ENCODE measurements around the gene NUDT14. TPM values are rescaled to one million over a fixed set of nuclear protein-coding genes. Genes with fewer than 3 reads are reported as not detected.
A peak's percentile ranks its signal among the peaks of the same experiment; 100 is the strongest.

NUDT14 gene
- polyA plus RNA-seq, 1 donor: 17.6 TPM

DNA sequence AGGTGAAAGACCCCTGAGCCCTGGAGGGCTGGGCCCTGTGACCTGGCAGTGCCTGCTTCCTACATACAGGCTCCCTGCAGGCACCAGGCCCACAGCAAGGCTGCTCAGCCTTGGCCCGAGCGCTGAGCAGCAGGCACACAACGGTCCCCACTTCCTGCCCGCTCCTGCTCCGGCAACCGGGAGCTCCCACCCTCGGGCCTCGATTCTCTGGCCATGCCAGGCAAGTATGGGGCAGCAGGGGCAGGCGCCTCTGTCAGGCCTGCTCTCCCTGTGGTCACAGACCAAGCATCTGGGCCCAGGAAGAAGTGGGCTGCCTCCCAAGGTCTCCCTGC is 30.6 kb upstream of the NUDT14 start:
- no peak for DNase-seq

DNA sequence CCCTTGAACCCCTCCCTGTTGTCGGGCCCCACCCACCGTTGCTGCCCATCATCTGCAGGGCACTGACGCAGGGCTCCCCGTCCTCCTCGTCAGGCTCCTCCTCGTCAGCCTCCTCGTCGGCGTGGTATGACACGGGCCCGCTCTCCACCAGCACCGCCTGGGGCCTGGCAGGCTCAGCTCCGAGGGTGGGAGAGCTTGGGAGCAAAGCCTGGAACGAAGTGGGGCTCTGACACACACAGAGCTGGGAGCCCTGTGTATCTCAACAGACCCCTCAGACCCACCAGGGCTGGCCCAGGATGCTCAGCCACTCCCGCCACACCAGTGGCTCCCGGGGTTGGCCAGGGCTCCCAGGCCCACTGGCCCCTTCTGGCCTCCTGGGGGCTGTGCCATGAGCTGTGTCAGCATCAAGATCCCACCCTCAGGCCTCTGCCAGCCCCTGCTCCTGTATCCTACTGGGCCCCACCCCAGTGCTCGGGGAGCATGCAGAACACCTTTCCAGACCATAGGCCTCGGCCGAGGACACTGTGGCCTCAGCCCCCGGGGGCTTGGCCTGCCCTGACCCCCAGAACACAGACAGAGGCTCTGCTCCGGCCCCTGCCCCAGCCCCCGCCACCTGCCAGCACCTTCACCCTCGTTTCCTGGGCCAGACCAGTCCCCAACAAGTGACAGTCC is 30.1 kb upstream of the NUDT14 start:
- no peak for DNase-seq

DNA sequence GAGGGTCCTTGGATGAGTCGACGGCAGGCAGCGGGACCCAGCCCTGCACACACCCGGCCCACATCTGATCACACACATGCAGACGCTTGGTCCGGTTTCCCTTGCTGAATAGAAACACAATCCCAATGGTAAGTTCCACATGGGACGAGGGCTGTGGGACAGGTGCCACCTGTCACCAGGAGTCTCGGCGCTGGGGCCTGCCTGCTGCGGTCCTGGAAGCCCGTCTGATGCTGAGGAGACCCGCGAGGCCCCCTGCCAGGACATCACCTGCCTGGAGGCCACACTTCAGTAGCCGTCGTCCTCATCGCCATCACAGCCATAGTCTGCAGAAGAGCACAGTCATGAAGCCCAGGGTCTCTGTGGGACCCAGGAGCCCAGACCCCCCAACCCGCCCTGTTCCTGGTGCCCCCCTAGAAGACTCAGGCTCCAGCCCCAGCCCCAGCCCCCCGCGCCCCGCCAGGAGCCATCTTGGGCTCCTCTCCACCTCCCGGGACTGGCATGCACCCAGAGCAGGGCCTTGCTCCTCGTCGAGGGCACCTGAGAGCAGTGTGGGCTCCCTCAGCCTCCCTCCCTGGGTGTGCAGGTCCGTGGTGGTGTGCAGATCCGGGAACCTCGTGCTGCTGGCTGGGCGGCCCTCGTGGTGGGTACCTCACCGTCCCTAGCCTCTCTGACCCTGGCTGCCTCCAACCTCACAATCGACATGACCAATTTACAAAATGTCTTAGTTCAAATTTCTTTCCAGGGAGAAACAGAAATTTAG is 29.3 kb upstream of the NUDT14 start:
- DNase-seq: no peak

DNA sequence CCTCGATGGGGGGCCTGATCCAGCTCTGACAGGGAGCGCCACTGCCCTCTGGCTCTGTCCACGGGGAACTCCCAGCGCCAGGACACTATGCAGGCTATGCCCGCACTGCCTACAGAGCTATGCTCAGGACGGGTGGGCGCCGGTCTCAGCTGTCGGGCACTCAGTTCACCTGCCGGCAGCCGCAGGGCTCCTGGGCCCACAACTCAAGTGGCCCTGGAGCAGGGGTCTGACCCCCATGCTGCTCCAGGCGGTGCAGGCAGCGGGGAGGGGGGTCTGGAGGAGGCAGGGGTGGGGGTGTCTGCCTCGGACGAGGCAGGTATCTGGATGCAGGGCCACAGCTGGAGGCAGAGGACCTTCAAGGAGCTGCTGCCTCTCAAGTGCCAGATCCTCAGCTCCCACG is 28.5 kb upstream of the NUDT14 start:
- DNase-seq: no peak

DNA sequence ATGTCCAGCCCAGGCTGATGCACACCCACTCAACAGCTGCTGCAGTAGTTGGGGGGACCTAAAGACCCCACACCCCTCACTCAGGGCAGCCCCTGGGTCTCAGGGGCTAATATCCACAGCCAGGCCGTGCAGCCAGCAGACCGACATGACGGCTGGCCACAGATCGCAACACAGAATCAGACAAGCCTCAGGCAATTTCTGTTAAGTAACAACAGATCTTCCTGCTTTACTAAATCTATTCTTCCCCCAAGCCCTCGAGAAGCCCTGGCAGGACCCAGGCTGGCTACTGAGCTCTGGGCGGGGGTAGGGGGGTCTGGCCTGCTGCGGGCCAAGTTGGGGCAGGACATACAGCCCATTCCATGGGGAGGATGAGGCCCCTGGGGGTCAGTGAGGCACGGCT is 28.0 kb upstream of the NUDT14 start:
- DNase-seq: no peak

DNA sequence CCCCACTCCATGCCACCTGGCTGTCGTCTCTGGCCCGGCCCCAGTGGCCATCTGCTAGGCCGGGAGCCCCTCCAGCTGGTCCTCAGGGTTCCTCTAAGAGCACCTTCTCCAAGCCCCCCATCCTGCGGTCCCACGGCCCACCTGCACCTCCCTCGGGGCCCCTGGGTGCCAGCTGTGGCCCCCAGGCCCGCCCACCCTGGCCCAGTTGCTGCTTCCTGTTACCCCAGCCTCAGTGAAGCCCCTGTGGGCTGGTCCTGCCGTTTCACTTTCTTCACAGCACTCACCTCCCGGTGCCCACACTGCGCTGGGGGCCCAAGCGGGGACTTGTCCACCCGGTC is 27.6 kb upstream of the NUDT14 start:
- DNase-seq: no peak

DNA sequence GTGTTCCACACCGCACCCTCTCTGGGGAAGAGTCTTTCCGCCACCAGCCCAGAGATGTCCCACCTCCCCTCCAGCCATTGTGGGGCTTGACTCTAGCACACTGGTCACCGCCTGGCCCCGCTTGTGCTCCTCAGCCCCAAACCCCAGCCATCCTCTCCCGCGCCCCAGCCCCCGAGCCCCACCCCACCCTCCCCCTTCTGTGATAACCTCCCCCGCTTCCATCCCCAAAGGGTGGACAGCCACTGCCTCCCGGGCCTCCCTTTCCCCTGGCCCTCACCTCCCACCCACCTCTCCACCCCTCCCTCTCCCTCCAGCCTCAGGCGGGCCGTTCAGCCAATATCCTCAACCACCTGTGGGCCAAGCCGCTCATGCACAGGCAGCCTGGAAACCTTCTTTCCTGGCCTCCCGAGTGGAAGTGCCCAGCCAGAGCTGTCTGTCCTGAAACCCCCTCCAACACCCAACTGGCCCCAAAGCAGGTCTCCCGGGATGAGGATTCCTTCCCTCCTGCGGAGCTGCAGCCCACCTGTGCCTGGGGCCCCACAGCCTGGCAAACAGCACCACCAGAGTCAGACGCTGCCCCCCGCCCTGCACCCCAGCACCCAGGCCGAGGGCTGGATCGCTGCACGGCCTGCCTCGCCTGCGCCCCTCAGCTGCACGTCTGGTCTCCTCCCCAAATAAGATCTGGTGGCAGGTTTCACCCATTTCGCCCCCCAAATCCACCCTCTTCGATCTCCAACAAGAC is 27.1 kb upstream of the NUDT14 start:
- no peak for DNase-seq

DNA sequence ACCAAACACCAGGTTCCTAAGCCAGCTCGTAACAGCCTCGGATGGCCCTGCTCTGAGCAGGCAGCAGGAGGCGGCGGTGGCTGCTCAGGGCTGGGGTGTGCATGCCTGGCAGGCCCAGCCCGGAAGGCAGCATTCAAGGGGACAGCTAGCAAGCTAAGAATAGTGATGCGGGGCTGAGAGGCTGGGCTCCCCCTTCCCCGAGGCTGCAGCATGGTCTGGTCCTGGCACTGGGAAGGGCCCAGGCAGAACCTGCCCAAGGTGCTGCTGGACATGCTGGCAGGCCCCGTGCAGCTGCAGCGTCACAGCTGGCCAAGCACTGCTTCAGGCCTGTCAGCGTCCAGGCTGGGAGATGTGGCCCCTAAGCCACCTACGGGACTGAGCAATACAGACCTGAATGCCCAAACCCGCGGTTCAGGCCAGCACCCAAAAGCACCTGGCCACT is 26.4 kb upstream of the NUDT14 start:
- DNase-seq: no peak

DNA sequence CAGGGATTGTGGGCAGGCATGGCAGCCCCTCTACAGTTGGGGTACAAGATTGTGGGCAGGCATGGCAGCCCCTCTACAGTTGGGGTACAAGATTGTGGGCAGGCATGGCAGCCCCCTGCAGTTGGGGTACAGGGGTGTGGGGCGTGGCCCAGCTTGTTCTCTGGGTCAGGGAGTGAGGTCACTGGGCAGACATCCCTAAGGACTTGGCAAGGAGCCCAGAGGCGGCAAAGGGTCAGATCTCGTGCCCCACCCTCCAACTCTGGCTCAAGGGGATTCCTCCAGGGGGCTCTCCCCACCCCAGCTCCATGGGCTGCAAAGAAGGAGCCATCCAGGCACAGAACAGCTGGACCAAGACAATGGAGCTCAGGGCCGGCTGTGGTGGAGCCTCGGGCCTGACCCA is 25.8 kb upstream of the NUDT14 start:
- DNase-seq: no peak

DNA sequence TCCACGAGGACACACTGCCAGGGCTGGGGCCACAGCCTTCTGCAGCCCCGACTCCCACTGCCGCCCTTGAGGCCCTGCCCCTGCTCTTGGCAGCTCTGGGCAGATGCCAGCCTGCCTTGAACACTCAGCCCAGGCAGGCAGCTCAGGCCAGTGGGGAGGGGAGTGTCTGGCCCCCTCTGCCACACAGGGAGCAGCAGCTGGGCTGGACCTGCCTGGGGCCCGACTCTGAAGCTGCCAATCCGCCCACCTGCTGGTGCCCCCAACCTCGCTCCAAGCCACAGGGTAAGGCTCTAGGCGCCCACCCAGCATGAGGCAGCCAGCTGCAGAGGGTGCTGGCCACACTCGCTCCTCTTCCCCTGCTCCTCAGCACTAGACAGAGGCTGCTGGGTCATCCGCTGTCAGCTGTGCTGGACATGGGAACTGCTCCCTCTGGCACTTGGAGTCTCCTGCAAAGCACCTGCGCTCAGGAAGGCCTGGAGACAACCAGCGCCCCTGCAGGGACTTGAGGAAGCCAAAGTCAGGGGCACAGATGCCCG is 24.6 kb upstream of the NUDT14 start:
- no peak for DNase-seq

DNA sequence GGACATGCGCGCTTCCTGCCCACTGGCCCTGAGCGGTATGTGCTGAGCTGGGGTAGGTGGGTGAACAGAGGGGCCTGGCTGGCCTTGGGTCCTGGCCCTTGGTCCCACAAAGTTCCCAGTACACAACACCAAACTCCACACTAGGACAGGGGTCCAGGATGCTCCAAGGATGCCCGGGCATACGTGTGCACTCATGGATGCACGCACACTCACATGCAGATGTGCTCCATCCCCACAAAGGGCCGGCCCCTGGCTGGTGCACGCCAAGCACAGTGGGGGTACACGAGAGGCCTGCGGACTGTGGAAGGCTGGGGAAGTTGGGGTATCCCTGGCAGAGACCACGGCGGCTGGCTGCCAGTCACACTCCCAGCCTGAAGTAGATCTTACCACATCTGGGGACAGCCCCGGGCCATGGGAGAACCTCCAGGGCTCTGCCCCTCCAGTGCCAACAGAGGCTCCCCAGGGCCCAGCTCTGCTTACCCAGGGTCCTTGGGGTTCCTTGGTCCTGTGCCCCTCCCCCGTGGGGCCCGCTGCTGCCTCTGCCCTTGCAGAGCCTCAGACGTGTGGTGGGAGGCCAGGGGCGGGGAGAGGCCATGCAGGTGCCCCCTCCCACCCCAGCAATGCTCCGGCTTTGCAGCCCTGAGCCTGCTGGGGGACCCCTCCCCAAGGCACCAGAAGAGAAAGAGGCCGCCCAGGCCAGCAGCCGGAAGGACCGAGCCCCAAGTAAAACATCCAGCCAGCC is 24.0 kb upstream of the NUDT14 start:
- DNase-seq: no peak

DNA sequence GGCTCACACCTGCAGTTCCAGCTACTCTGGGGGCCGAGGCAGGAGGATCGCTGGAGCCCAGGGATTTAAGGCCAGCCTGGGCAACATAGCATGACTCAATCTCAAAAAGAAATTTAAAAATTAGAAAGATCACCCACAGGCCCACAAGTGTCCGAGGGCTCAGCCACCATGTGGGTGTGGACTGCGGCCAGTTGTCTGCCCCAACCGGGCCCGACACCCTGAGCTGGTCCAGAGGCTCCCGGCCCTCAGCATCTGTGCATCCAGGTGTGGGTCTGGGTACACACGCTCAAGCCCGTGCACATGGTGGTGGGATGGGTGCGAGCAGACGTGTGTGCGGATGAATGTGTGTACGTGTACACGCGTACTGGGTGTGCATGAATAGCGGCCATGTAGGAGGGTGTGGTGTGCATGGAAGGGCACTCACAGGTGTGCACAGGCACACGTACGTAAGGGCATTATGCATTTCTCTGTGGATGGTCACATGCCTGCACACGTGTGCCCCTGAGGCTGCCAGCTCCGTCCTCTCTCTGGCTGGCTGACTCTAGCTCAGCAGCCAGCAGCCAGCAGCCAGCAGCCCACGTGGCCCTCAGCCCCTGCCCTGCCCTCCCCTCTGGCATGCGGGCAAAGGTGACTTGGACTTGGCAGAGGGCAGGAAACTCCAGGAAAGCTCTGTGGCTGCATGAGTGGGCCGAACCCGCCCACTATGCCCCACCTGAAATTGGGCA is 23.3 kb upstream of the NUDT14 start:
- DNase-seq: no peak

DNA sequence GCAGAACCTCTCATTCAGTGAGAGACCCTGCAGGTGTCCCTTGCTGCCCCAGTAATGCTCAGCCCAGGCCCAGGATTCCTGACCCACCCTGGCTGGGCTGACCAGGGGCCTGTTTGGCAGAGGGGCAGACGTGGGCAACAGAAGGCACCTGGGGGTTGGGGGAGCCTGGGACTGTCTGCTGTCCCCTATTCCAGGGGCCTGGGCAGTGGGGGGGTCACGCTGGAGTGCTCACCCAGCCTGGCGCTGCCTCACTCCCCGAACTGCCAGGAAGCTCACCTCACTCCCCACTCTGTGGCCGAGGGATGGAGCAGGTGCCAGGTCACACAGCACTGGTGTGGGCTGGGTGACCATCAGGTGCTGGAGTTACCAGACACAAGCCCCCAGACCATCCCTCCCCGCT is 22.6 kb upstream of the NUDT14 start:
- no peak for DNase-seq

DNA sequence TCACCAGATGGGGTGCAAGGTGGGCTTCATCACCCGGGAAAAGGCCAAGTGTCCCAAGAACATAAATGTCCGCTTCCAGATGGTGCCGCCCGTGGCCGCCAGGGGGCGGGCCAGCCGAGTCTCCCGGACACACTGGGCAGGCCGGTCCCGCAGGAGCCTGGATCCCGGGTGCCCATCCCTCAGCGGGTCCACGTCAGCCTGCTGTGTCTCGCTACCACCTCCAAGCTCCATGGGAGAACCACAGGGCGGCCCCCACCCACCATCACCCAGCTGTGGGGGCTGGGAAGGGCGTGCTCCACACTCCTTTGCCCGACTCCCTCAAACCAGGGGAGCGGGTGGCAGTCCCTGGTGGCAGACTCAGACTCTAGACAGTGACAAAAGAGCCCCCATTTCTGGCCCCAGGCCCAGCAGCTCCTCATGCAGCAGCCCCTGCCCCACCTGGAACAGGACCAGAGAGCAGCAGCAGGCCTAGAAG is 22.0 kb upstream of the NUDT14 start:
- peak; percentile 55 for DNase-seq

DNA sequence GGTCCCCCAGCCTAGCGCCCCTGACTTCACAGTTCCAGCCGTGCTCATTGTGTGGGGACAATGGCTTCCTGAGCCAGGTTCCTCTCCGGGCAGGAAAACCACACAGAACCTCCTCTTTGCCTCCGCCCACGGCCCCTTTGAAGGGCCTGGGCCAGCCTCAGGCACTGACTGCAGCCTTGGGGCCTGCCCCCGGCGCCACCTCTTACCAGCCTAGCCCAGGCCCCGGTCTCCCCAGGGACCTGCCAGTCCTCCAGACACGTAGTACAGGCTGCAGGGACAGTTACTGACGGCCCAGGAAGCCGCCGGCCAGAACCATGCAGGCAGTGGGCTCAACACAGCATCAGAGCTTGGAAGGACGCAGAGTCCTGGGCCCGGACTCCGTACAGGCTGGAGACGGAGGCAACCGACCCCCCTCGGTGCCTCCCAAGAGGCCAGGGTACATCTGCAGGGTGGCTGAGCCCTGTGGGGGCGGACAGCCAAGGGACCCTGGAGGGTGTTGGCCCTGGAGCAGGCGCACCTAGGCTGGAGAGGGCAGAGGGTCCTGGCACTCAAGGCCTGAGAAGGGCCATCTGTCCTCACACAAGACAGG is 20.9 kb upstream of the NUDT14 start:
- no peak for DNase-seq

DNA sequence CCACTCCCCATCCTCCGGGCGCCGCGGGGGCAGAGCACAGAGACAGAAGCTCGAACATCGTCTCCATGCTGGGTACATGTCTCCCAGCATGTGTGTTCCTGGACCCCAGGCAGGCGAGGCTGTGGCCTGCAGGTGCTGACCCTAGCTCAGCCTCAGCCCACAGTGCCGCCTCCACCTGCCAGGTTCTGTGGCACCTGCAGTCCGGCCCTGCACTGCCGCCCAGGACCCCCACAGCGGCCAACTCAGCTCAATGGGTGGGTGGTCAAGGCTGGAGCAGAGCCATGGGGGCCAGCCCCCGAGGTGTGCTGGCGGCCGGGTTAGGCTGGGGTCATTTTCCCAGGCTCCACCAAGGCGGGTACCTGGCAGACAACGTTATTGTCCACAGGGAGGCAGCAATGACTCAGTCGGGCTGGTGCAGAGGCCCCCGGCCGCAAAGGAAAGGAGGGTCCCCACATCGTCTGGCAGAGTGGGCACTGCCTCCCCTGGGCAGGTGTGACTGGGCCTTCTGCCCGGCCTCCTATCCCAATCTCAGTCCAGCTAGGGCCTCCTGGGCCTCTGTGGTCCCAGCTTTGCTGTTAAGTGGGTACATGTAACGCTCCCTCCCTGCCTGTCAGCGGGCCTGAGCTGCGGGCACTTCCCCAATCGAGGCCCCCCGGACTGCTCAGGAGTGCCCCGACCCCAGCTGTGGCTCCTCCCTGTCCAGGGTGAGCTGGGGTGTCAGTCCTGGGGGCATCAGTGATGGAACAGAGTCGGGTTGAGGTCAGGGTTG is 20.2 kb upstream of the NUDT14 start:
- no peak for DNase-seq

DNA sequence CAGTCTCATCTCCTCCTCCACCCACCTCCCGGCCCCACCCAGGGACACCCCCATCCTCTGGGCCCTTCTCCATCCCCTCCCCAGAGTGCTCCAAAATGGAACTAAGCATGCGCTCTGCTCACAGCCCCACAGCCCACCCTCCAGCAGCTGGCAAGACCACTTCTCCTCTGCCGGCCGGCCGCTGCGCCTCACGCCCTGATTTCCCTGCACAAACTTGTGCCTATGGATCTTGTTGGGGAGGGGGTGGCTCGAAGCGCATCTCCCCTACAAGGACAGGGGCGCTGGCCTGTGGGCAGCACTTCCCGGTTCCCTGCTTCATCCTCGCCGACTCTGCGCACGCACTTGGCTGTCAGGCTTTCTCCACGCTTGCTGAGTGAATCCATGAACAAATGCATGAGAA is 19.5 kb upstream of the NUDT14 start:
- no peak for DNase-seq

DNA sequence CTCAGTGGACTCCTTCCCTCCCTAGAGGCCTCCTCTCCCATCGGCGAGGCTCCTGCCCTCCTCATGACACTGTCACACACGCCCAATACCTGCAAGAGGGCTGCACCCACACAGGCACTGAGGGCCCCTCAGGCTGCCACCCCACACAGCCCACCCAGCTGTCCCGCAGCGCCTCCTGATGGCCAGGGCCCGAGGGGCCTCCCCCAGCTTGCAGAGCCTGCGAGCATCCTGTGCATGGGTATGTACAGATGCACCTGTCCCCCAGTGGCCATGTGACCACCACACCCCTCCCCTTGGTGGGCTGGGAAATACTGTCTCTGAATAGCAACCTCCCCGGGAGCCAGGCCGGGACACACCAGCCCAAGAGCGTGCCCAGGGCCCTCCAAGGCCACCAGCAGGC is 19.0 kb upstream of the NUDT14 start:
- no peak for DNase-seq

DNA sequence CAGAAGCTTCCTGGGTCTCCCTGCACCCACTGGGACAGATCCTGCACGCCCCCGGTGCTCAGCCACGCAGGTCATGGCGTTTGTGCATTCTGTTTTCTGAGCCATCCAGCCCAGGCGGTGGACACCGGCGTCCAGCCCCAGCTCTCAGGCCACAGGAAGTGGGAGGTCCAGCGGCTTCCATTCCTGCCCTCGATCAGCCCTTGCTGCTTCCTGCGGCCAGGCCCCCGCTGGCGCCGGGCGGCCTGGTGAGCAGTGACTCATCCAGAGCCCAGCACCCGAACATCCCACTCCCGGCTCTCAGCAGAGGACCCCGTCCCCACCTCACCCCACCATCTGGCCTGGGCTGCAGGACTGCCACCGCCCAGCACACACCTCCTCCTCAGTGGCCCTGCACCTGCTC is 18.0 kb upstream of the NUDT14 start:
- no peak for DNase-seq

DNA sequence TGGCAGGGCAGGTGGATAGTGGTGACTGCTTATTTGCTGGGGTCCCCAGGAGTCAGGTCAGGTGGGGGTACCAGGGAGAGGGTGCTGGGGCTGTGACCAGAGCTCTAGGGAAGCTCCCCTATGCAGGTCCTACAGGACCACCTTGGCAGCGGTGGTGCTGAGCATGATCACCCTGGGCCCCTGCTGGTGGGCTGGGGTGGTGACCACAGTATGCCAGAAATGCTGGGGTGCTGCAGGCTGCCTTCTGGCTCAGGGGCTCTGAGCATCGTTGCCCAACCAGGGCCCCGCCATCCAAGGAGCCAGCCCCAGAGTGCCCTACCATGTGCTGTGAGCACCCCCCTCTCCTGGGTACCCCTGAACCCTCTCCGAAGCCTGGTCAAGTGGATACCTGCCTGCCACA is 17.5 kb upstream of the NUDT14 start:
- DNase-seq: no peak

DNA sequence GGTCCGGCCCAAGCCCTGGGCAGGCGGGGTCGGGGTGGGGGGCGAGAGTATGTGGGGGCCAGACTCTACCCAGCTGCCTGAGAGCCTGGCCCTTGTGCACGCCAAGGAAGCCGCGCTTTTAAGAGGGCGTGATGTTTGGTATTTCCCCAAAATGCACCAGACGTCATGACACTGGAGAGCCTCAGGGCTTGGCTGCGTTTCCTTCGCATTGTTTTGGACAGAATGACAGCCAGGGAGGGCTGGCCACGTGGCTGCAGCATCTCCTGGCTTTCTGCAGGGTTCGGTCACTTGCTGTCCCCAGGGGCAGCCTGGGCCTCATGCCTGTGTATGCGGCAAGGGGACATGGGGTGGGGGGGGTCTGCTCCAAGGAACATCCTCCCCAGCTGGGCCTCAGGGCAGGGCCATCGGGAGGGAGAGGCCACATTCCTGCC is 16.1 kb upstream of the NUDT14 start:
- DNase-seq: peak; percentile 85
